Stimulated activated CD8-positive, alpha-beta memory T cell treated with anti-CD3 and anti-CD28 coated beads, Interleukin-4, amount 100 ng/mL, for 1 hour (primary cell): ENCODE results near the gene PIGS.
"Not testable (repeated sequence)": the region's sequence is repeated elsewhere in the genome, so short reads cannot be mapped to it uniquely, and the experiment has no call there.

Source experiments
- DNase-seq, 2 donors: peaks; one replicate each; pipeline ENCODE4 v3.0.0-alpha.2; 2020; ENCODE audit warnings: low read depth in 2 of 2, low spot score in 1 of 2

The PIGS gene

GRCh38 chr17:28571361-28572122 lies at the start of gene PIGS:
Gene PIGS (minus strand): TSS chr17:28571524. CDS start chr17:28571496, 28 bp downstream.
- peak; percentile 78 to 84 for DNase-seq

- DNase-seq = no peak
These were observed 48.7 kb upstream of the PIGS start for GRCh38 chr17:28620010-28620409.

- no peak for DNase-seq
These were observed 47.1 kb upstream of the PIGS start for GRCh38 chr17:28618464-28618863.

GRCh38 chr17:28616281-28616680 lies 45.0 kb upstream of the PIGS start:
- no peak for DNase-seq

- no peak for DNase-seq
These were observed 44.1 kb upstream of the PIGS start for GRCh38 chr17:28615260-28615940.

GRCh38 chr17:28613931-28614381 lies 42.6 kb upstream of the PIGS start, which contains the start of gene RSKR:
Gene RSKR (minus strand): TSS chr17:28614185. CDS start chr17:28614161, 24 bp downstream.
- no peak for DNase-seq

- peak in 1 of 2 donors; percentile 18 for DNase-seq
These were observed 41.9 kb upstream of the PIGS start for GRCh38 chr17:28612936-28613872.

GRCh38 chr17:28612531-28612930 lies 41.2 kb upstream of the PIGS start:
- DNase-seq = no peak

GRCh38 chr17:28610376-28610775 lies 39.1 kb upstream of the PIGS start:
- DNase-seq = no peak

GRCh38 chr17:28604031-28604430 lies 32.7 kb upstream of the PIGS start:
- not testable (repeated sequence) for DNase-seq

GRCh38 chr17:28599311-28600184 lies 28.2 kb upstream of the PIGS start:
- peak; percentile 27 to 37 for DNase-seq

- peak; percentile 85 to 90 for DNase-seq
These were observed 27.5 kb upstream of the PIGS start, which contains the start of gene SPAG5 for GRCh38 chr17:28598799-28599310. Gene SPAG5 (minus strand): TSS chr17:28599025. CDS start chr17:28598946, 79 bp downstream.

GRCh38 chr17:28598389-28598788 lies 27.1 kb upstream of the PIGS start:
- DNase-seq = no peak

GRCh38 chr17:28597606-28598383 lies 26.5 kb upstream of the PIGS start:
- DNase-seq = no peak

GRCh38 chr17:28592260-28592659 lies 20.9 kb upstream of the PIGS start:
- no peak for DNase-seq

GRCh38 chr17:28585851-28586250 lies 14.5 kb upstream of the PIGS start:
- DNase-seq = no peak

- no peak for DNase-seq
These were observed 13.1 kb upstream of the PIGS start for GRCh38 chr17:28584434-28584833.

- DNase-seq = no peak
These were observed 11.2 kb upstream of the PIGS start for GRCh38 chr17:28582513-28582912.

- DNase-seq = no peak
These were observed 9.6 kb upstream of the PIGS start for GRCh38 chr17:28580959-28581358.
